HepG2 (cell line): Measurements from ENCODE around the gene MRPL20. TPM values are rescaled to one million over a fixed set of nuclear protein-coding genes. Genes with fewer than 3 reads are reported as not detected.

Experiments
- ARNT2 ChIP-seq: sonication (generic); formaldehyde crosslinking; IDR thresholded peaks from 2 replicates; pipeline ENCODE4 v1.8.0; 2022; ENCODE audit warnings: mild to moderate bottlenecking, low read depth, missing genetic modification reagents, moderate library complexity
- HDAC1 ChIP-seq: sonication (generic); formaldehyde crosslinking; IDR thresholded peaks from 2 replicates; pipeline ENCODE4 v1.5.1; 2020; ENCODE audit warnings: mild to moderate bottlenecking, missing genetic modification reagents
- HNRNPL ChIP-seq: fragments of 200-400 bp; formaldehyde crosslinking; IDR thresholded peaks from 2 replicates; pipeline ENCODE4 v1.6.1; 2017; ENCODE audit warnings: mild to moderate bottlenecking, low read depth, low read length
- KDM4B ChIP-seq: sonication (generic); formaldehyde crosslinking; IDR thresholded peaks from 2 replicates; pipeline ENCODE4 v1.4.0; 2020; ENCODE audit warnings: missing genetic modification reagents
- KLF15 ChIP-seq: sonication (generic); formaldehyde crosslinking; IDR thresholded peaks from 2 replicates; pipeline ENCODE4 v1.8.1; 2023; ENCODE audit warnings: borderline replicate concordance, mild to moderate bottlenecking, inconsistent platforms, missing genetic modification reagents, mixed read lengths
- MEIS1 ChIP-seq: sonication (generic); formaldehyde crosslinking; IDR thresholded peaks from 2 replicates; pipeline ENCODE4 v1.9.0; 2021; ENCODE audit warnings: mild to moderate bottlenecking, missing genetic modification reagents, moderate library complexity, borderline replicate concordance
- MIXL1 ChIP-seq: IDR thresholded peaks from 2 replicates; pipeline ENCODE4 v1.6.1; 2016
- PHB2 ChIP-seq: fragments of 450-650 bp; IDR thresholded peaks from 2 replicates; pipeline ENCODE4 v1.6.1; 2018; ENCODE audit not compliant: partially characterized antibody
- POLR2G ChIP-seq: fragments of 200-400 bp; formaldehyde crosslinking; IDR thresholded peaks from 2 replicates; pipeline ENCODE4 v1.6.1; 2018; ENCODE audit warnings: mild to moderate bottlenecking, low read depth, low read length, moderate library complexity
- SIN3A ChIP-seq: IDR thresholded peaks from 2 replicates; pipeline ENCODE4 v1.6.1; 2011; ENCODE audit warnings: low read depth, mild to moderate bottlenecking, control low read depth, low read length, borderline replicate concordance
- SMAD9 ChIP-seq: sonication (generic); formaldehyde crosslinking; IDR thresholded peaks from 2 replicates; pipeline ENCODE4 v1.5.1; 2020; ENCODE audit warnings: mild to moderate bottlenecking, missing genetic modification reagents
- TBX2 ChIP-seq: sonication (generic); formaldehyde crosslinking; IDR thresholded peaks from 2 replicates; pipeline ENCODE4 v1.5.0; 2020; ENCODE audit warnings: missing genetic modification reagents, mild to moderate bottlenecking, borderline replicate concordance
- ZC3H4 ChIP-seq: sonication (generic); formaldehyde crosslinking; IDR thresholded peaks from 2 replicates; pipeline ENCODE4 v1.4.0; 2020; ENCODE audit warnings: missing genetic modification reagents, borderline replicate concordance
- ZNF136 ChIP-seq: sonication (generic); formaldehyde crosslinking; IDR thresholded peaks from 2 replicates; pipeline ENCODE4 v1.8.1; 2022; ENCODE audit warnings: low read depth, mild to moderate bottlenecking, moderate library complexity, missing genetic modification reagents
- ZNF17 ChIP-seq: sonication (generic); formaldehyde crosslinking; IDR thresholded peaks from 2 replicates; pipeline ENCODE4 v1.5.0; 2020; ENCODE audit warnings: mild to moderate bottlenecking, missing genetic modification reagents
- ZNF572 ChIP-seq: sonication (generic); formaldehyde crosslinking; IDR thresholded peaks from 2 replicates; pipeline ENCODE4 v1.5.1; 2020; ENCODE audit warnings: mild to moderate bottlenecking, missing genetic modification reagents
- ZNF776 ChIP-seq: sonication (generic); formaldehyde crosslinking; IDR thresholded peaks from 2 replicates; pipeline ENCODE4 v1.4.0; 2020; ENCODE audit warnings: mild to moderate bottlenecking, missing genetic modification reagents
- ZNF792 ChIP-seq: IDR thresholded peaks from 2 replicates; pipeline ENCODE4 v1.6.1; 2016
- polyA plus RNA-seq, 8 experiments: library from polyadenylated mRNA; depleted of rRNA in 3 of 8; stranded (reverse) in 7 of 8; unstranded in 1 of 8; fragments of >200 nt; fragmentation: Illumina TruSeq in 4 of 8; extraction: Trizol in 4 of 8; gene quantifications; 2 replicates each; pipeline versions ENCODE4 v1.2.1 to v1.2.3, GENCODE V29; 2011 to 2016; ENCODE audit warnings: low read depth in 4 of 8, missing spikeins in 1 of 8, mixed read lengths in 1 of 8; ENCODE audit not compliant: insufficient read depth in 1 of 8
- total RNA-seq, 5 experiments: library from RNA; depleted of rRNA; stranded (reverse); fragments of >200 nt; fragmentation: Illumina TruSeq; extraction: Trizol; gene quantifications; 2 replicates each; pipeline ENCODE4 v1.2.3, GENCODE V29; 2016; ENCODE audit warnings: low read depth in 1 of 5
- TF ChIP-seq, protein P1 (sequence below): sonication (generic); formaldehyde crosslinking; IDR thresholded peaks from 2 replicates; pipeline ENCODE4 v1.4.0; 2020; ENCODE audit warnings: missing genetic modification reagents
- TF ChIP-seq, protein P2 (sequence below): sonication (generic); formaldehyde crosslinking; IDR thresholded peaks from 2 replicates; pipeline ENCODE4 v1.4.0; 2020; ENCODE audit warnings: missing genetic modification reagents, low read depth, mild to moderate bottlenecking, borderline replicate concordance

MRPL20 gene
- total and polyA plus RNA-seq, 2 of the 13 experiments (the other 11 are each of a cell fraction or from before 2014, with no cell fraction given): 59.2 to 127 TPM

DNA sequence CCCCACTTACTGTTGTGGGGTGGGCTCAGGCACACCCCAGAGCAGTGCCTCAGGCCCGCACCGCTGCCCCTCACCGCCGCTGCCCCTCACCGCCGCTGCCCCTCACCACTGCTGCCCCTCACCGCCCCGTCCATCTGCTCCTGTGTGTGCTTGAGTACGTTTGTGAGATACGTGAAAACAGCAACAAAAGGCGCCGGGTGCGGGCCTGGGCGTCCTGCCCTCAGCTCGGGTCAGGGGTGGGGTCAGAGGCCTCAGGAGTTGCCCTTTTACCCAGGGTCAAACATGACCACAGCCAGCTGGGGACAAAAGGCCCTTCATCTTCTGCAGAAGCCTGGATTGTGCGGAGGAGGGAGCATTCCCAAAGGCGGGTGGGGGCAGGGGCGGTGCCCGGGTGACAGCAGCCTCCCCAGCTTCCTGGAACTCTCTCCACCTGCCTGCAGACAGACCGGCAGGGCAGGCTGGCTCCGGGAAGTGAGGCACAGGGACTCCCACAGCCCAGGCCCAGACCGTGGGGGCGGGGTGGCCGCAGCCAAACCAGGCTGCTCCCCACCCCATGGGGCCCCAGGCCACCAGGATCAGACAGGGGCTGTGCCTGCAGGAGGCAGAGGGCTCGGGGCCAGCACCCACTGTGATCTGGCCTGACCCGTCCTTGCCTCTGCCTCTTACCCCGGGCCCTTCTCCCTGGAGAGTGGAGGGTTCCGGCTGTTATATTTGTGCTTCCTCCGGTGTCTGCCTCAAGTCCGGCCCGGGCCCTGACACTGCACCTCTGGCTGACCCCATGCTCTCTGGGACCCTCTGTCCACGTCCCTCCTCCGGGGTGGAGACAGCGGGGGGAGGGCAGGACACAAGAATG is 26.1 kb upstream of the MRPL20 start (continued):
- TF ChIP-seq, protein P1, sequence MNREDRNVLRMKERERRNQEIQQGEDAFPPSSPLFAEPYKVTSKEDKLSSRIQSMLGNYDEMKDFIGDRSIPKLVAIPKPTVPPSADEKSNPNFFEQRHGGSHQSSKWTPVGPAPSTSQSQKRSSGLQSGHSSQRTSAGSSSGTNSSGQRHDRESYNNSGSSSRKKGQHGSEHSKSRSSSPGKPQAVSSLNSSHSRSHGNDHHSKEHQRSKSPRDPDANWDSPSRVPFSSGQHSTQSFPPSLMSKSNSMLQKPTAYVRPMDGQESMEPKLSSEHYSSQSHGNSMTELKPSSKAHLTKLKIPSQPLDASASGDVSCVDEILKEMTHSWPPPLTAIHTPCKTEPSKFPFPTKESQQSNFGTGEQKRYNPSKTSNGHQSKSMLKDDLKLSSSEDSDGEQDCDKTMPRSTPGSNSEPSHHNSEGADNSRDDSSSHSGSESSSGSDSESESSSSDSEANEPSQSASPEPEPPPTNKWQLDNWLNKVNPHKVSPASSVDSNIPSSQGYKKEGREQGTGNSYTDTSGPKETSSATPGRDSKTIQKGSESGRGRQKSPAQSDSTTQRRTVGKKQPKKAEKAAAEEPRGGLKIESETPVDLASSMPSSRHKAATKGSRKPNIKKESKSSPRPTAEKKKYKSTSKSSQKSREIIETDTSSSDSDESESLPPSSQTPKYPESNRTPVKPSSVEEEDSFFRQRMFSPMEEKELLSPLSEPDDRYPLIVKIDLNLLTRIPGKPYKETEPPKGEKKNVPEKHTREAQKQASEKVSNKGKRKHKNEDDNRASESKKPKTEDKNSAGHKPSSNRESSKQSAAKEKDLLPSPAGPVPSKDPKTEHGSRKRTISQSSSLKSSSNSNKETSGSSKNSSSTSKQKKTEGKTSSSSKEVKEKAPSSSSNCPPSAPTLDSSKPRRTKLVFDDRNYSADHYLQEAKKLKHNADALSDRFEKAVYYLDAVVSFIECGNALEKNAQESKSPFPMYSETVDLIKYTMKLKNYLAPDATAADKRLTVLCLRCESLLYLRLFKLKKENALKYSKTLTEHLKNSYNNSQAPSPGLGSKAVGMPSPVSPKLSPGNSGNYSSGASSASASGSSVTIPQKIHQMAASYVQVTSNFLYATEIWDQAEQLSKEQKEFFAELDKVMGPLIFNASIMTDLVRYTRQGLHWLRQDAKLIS (CRISPR knock-in tag): peak; percentile 51; the same call in 1 of the 2 replicates
- TF ChIP-seq ZNF792 (peak; percentile 90), KLF15 (CRISPR knock-in tag) (no peak), HNRNPL (peak; percentile 87; the same call in 1 of the 2 replicates), POLR2G (peak; percentile 83), MEIS1 (peak; percentile 22; the same call in 1 of the 2 replicates), PHB2 (no peak), HDAC1 (peak; percentile 86), SMAD9 (CRISPR knock-in tag) (0 out of 2 replicates have a peak, but pooled peaks have one; percentile 43), ZNF572 (no peak), TBX2 (CRISPR knock-in tag) (peak; percentile 91), ZNF17 (CRISPR knock-in tag) (0 out of 2 replicates have a peak, but pooled peaks have one; percentile 19), ZNF776 (CRISPR knock-in tag) (no peak), ZC3H4 (CRISPR knock-in tag) (peak; percentile 73), KDM4B (peak; percentile 83; the same call in 1 of the 2 replicates), MIXL1 (CRISPR knock-in tag) (0 out of 2 replicates have a peak, but pooled peaks have one; percentile 40), ARNT2 (CRISPR knock-in tag) (no peak), ZNF136 (CRISPR knock-in tag) (0 out of 2 replicates have a peak, but pooled peaks have one; percentile 79), SIN3A (peak; percentile 95)
- TF ChIP-seq, protein P2, sequence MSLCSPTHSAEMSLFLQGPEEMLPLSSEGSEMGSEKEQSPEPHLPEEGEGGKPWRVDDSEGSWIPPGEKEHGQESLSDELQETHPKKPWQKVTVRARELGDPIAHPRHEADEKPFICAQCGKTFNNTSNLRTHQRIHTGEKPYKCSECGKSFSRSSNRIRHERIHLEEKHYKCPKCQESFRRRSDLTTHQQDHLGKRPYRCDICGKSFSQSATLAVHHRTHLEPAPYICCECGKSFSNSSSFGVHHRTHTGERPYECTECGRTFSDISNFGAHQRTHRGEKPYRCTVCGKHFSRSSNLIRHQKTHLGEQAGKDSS: peak; percentile 77; the same call in 1 of the 2 replicates
